GM21529 (cell line): ENCODE measurements around the gene SF1.

Source experiments
- ATAC-seq: cut with Tn5 transposase; IDR thresholded peaks from one replicate; pipeline ENCODE4 v1.9.1; 2021; ENCODE audit not compliant: unreplicated experiment

Gene SF1

GRCh38 chr11:64750361-64751054, 27.8 kb downstream of the SF1 start:
- ATAC-seq: no peak

DNA sequence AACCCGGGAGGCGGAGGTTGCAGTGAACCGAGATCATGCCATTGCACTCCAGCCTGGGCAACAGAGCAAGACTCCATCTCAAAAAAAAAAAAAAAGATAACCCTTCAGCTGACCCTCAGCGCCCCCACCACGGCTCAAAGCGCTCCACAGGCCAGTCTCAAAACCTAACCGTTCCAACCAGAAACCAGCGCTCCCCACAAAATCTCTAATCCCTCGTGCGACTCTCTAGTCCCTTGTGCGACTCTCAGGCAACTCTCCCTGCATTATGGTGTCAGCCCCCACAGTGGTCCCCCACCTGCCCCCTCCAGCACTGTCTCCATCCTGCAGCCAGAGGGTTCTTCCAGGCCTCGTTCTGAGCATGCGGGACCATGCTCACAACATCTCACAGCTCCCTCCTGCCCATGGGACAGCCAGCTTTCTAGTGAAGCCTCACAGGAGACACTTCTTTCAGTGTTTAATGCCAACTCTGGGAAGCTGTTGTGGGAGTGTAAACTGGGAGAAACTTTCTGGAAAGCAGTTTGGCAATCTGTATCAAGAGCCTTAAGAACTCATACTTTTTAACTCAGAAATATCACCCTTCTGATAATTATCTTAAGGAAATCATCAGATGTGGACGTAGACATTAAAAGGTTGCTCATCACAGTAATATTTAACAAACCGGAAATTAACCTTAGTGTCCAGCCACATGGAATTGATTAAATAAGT, 30.2 kb downstream of the SF1 start:
- no peak for ATAC-seq

GRCh38 chr11:64746486-64746885, 31.9 kb downstream of the SF1 start:
- ATAC-seq: no peak

- ATAC-seq: no peak
Observed at GRCh38 chr11:64745521-64746328, 32.6 kb downstream of the SF1 start.

- ATAC-seq: no peak
Observed at GRCh38 chr11:64745189-64745520, 33.2 kb downstream of the SF1 start.

GRCh38 chr11:64744544-64745188, 33.7 kb downstream of the SF1 start:
- no peak for ATAC-seq

DNA sequence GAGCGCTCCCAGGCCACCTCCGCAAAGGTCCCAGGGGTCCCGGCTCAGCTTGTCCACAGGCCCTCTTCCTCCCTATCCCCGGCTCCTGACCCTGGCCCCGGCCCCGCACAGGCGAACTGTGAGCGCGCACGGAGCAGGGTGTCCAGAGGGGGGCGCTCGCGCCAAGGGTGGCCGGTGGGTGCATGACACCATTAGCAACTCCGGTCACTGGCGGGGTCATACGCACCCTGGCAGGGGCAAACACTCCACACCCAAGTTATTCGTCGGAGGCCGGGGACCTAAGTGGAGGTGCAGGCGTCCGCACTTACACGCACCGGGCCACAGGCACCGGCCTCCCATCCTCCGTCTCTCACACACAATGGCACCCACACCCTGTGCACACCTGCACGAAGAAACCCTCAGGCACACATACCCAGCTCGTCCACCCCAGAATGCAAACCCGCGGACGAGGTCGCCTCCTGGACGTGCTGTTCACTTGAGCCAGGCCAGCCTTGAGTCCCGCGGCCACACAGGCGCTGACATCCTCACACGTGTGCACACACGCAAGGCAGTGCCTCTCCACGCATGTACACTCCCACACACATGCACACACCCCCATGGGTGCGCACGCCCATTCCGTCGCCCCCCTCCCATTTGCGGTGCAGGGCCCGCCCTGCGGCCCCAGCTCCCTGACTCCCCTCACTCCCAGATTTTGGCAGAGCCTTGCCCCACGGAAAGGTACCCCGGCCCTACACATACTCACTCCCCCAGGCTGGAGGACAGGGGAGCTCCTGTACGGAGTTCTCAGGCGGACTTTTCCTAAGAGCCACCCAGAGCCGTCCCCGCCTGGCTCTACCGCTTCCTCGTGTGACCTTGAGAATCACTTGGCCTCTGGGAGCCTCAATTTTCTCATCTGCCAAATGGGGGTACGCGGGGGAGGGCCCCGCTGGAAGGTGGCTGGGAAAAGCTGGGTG, 34.5 kb downstream of the SF1 start, which contains the start of gene RASGRP2:
Gene RASGRP2 (minus strand): TSS at position 552 of the 953 bp plus-strand sequence. CDS start 1,276 bp downstream, outside the sequence.
- ATAC-seq: no peak

DNA sequence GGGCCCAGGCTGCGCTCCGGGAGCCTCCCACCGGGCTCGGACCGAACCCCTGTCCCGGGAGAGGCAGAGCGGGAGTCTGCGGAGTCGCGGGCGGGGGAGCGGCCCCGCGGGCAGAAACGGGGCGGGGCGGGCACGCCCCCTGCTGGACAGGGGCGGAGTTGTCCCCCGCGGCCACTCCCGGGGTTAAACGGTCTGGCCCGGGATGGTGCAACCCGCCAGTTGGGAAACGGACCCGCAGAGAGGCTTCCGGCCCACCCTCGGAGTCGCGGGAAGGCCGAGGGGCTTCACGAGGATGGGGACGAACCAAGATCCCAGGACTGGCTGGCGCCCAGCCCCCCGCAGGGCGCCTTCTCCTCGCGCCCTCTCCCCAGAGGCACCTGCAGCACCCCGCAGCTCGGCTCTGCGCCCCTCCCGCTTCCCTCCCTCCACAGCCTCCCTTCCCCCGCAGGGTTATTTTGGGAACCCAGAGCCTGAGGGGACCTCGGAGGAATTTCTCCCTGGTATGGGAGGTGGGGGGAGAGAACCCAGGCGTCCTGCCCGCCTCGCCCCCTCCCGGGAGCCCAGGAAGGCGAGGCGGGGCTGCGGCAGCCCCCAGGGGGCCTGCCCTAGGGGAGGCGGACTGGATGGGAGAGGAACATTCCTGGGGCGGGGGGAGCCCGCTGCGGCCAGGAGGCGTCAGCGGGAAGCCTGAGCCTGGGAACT, 35.3 kb downstream of the SF1 start:
- ATAC-seq: peak; percentile 41

GRCh38 chr11:64742087-64742888, 36.1 kb downstream of the SF1 start:
- ATAC-seq: peak; percentile 12

GRCh38 chr11:64741375-64742086, 36.8 kb downstream of the SF1 start:
- no peak for ATAC-seq

- no peak for ATAC-seq
Observed at GRCh38 chr11:64739871-64740270, 38.5 kb downstream of the SF1 start.

DNA sequence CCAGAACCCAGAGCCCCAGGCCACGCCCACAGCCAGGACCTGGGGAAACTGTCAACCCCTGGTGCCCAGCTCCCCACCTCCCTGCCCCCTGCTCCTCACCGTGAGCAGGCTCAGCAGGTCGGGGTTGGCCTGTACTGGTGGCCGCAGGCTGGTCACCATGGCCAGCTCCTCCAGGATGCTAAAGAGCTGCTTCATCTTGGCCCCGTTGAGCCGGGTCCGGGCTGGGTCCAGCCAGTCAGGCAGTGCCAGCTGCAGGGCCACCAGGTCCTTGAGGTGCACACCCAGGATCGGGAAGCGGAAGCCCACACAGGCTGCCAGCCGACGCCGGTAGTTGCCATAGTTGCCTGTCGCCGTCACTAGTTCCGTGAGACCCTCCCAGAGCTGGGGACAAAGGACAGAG, 41.7 kb downstream of the SF1 start:
- ATAC-seq: no peak

DNA sequence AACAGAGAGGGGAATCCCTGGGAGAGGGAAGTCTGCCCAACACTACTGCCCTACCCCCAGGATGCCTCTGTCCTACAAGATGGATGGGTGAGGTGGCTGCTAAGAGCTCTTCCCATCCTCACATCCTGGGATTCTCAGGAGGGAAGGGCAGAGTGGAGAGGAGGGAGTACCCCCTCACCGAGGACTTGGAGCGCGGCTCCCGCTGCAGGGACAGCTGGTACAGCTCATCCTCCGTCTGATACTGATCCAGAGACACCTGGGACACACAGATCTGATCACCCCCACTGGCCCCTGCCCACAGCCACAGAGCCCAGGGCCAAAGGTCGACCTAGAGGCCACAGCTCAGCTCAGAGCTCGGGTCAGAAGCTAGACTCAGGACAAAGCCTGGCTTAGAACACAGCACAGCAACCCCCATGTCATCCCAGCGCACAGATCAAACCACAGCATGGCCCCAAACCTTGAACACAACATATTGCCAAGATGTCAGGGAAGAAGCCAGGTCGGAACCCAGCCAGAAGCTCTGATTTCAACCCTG, 42.5 kb downstream of the SF1 start:
- ATAC-seq: no peak

DNA sequence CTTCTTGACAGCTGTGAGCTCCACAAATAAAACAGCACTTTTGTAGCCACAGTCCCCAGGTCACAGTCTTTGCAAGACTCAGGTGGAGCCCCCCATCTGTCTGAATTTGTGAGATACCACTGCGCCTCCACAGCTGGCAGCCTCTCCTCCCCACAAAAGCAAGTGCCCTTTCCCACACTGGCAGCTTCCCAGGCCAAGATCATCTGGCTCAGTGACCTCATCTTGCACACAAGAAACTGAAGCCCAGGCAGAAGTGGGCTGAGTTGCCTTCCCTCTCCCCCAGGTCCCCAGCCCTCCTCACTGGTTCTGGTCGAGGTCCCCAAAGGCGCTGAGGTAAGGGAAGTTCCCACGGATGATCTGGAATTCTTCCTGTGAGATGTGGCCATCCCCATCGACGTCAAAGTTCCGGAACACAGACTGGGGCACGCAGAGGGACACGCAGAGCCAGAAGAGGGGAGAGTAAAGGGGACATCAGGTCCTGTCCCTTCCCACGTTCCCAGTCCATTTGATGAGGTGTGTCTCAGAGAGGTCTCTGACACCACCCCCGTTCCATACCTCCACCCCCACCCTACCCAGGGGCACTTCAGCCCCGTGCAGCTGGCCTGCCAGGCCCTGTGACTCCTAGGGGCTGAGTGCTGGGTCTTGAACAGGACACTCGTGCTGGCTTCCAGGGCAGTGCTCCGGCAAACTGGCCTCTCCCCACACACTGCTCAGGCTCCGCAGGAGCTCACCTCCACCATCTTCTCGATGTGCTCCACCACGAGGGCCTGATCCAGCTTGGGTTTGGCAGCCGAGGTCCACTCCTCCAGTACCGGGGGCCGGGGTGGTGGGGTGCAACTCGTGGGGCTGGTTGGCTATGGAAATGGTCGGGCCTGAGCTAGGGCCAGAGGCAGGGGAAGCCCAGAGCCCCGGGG, 43.3 kb downstream of the SF1 start:
- ATAC-seq: no peak

GRCh38 chr11:64731601-64732000, 46.7 kb downstream of the SF1 start:
- ATAC-seq: no peak

GRCh38 chr11:64729851-64730382, 48.4 kb downstream of the SF1 start:
- ATAC-seq: no peak
